HG03025 (cell line): ENCODE measurements around the gene STXBP4.

Experiments used
- ATAC-seq: cut with Tn5 transposase; IDR thresholded peaks from one replicate; pipeline ENCODE4 v1.9.1; 2021; ENCODE audit warnings: mild to moderate bottlenecking, moderate library complexity; ENCODE audit not compliant: unreplicated experiment, low FRiP score

The STXBP4 gene

GRCh38 chr17:55110521-55110920 lies 142.0 kb downstream of the STXBP4 start:
- ATAC-seq: no peak

DNA sequence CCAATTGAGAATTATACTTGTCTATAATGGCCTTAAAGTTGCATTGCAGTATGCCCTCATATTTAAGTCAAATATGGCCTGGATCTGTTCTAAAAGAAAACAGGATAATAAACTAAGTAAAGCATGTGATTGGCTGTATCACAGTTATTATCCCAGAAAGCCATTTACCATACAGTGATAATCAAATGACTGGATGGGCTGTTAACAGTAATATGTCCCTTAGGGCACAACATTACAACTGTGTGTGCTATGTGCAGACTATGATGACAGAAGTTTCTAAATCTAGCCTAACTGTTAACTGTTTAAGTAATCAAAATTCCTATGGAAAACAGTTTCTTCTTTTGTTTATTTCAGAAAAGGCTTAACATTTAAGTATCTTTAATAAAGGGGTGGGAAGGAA lies 145.7 kb downstream of the STXBP4 start:
- ATAC-seq: no peak

DNA sequence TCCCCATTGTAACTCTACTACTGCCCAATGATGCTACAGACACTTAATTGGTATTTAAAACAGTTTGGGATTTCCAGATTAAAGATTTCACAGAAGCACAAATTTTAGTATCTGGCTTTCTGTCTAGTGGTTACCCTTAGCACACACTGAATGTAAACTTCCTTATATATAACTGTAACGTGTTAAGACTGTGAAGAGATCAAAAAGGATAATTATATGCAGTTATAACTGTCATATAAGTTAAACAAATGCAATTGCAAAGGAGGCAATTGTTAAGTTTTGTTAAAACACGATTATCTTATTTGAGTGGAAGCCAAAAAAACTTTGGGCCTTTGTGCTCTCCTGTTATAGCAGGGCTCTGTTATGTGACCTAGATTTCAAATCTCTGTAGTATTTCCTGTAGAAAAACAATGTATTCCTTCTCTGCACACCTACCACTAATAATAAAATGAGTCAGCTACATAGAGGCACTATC lies 147.9 kb downstream of the STXBP4 start:
- no peak for ATAC-seq

DNA sequence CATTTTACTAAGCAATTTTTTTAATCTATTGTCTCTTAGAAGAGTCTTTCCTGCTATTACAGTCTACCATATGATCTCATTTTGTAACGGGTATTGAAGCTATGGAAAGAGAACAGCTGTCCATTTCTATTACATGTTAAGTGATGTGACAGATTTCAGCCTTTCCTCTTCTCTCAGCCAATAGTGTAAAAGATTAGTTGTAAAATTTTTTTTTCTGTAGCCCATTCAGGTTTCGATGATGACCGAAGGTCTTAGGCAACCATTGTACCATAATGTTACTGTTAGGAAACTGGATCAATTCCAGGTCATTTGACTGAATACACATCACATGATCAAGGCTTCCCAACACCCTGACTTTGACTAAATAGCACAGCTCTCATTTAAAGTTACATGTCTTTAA lies 148.6 kb downstream of the STXBP4 start:
- ATAC-seq: no peak

DNA sequence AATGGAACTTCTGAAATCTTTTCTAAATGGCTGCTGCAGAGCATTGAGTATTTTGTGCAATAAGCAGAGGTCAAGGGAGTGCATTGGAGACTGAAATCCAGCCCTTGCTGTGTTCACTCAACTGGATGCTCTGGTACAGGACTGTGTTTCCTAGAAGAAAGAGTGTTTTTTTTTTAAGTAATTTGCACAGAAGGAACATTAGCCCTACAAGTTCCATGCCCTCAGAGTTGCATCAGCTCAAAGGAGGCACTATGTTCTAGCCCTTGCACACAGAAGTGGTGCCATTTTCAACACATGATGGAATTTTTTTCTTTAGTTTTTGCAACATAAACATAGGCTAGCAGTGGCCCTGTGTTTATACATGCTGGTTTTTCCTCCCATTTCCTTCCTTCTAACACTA lies 152.1 kb downstream of the STXBP4 start:
- no peak for ATAC-seq

- ATAC-seq: no peak
Measured at GRCh38 chr17:55121268-55121667, 152.7 kb downstream of the STXBP4 start.

- ATAC-seq: no peak
Measured at GRCh38 chr17:55122114-55122513, 153.5 kb downstream of the STXBP4 start.

GRCh38 chr17:55124730-55125360 lies 156.3 kb downstream of the STXBP4 start:
- ATAC-seq: no peak

- no peak for ATAC-seq
Measured at GRCh38 chr17:55133583-55133982, 165.0 kb downstream of the STXBP4 start.

GRCh38 chr17:55134486-55135157 lies 166.1 kb downstream of the STXBP4 start:
- ATAC-seq: no peak

DNA sequence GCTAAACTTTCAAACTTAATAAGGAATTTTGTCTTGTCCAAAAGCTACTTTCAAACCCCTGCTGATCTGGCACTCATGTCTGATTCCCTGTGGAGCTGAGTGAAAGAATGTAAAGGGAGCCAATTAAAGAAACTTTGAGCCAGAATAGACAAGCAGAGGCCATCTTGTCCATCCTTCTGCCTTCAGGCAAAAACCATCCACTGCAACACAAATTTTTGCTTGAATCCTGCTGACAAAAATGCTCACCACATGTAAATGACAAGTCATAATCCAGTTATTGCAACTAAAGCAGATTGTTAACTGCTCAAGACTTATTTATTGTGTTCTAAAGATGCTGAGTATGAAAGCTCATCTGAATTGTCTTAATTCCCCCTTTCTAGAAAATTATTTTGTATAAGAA lies 172.2 kb downstream of the STXBP4 start:
- no peak for ATAC-seq

- no peak for ATAC-seq
Measured at GRCh38 chr17:55144518-55144917, 176.0 kb downstream of the STXBP4 start.

DNA sequence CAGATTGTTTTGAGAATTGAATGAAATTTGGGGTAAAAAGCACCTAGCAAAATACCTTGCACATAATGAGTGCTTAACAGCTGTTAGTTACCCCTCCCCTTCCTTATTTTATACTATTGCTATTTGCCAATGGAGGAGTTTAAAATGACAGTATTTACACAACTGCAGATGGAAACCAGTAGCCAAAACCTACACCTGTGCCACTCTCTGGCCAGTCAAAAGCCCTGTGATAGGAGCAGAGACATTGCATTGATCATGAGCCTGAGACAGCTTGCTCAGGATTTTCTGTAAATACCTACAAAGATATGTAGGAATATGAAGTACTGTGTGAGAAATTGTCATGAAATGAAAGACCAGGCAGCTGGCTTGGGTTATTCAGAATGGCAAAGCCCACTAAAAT lies 180.9 kb downstream of the STXBP4 start:
- no peak for ATAC-seq

GRCh38 chr17:55152236-55152635 lies 183.7 kb downstream of the STXBP4 start:
- no peak for ATAC-seq

DNA sequence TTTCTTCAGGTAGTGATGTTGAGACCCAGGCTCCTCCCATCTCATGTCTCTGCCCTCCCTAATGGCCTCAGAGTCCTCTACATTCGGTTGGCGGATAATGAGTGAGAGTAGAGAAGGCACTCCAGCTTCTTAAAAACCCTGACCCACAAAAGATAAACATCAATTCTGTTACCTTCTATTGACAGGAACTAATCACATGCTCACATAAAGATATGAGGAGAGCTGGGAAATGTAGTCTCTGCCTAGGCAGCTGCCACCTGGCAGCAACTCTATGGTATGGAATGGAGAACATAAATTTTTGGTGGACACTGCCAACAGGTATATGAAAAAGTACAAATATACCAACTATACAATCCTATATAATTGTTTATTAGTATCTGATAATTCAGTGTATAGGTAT lies 185.5 kb downstream of the STXBP4 start:
- ATAC-seq: no peak

GRCh38 chr17:55155856-55156560 lies 187.4 kb downstream of the STXBP4 start:
- no peak for ATAC-seq

DNA sequence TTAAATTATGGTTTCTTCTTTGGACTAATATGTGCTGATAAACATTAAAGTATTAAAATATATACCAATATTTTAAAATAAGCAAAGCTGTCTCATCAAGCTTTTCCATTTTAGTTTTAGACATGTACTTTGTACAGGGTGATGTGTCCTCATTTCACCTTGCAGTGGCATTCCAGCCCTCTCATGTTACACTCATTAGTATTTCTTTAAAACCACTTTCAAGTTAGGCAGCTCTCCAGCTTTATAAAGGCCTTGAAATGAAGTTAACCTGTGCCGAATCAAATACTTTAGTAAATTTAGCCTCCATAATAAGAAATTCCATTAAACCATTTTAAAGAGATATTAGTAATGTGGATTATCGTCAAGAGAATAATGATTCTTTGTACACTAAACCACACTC lies 188.6 kb downstream of the STXBP4 start:
- ATAC-seq: no peak

GRCh38 chr17:55158439-55158838 lies 189.9 kb downstream of the STXBP4 start:
- no peak for ATAC-seq

DNA sequence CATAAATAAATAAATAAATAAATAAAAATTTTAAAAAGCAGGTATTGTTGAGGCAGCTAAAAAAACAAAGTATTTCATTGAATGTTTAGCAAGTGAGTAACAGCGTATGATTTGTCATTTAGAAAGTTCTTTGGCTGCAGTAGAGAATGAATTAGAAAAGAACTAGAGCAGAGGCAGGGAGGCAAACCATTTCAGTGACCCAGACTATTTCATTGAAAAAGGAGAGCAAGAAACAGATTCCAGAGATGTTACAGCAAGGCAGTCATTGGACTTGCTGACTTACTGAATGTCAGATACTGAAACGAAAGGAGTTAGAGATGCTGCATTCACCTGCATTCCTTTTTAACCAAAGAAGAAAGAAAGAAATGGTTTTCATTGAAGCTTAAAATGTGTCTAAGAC lies 190.7 kb downstream of the STXBP4 start:
- no peak for ATAC-seq

GRCh38 chr17:55160501-55160900 lies 191.9 kb downstream of the STXBP4 start:
- no peak for ATAC-seq

- no peak for ATAC-seq
Measured at GRCh38 chr17:55161935-55162555, 193.5 kb downstream of the STXBP4 start.
